ENCODE measurements around the gene NKD2. TPM values are rescaled to one million over a fixed set of nuclear protein-coding genes. Genes with fewer than 3 reads are reported as not detected.

Gene NKD2
- polyA plus RNA-seq, 1 experiment, result not detected

GRCh38 chr5:1036504-1037122, 28.0 kb downstream of the NKD2 start:
- no peak for DNase-seq (ENCODE audit: low read depth, low spot score)
- TF ChIP-seq CTCF (IDR thresholded peaks at IDR 0.05; ENCODE audit: low read depth, low read length), result no peak
- no peak overlapping the region for H3K4me3 ChIP-seq (ENCODE audit: low read depth, low read length)
- CTCF ChIA-PET, result no interaction called here
- no peaks in the 10 kb centered on the region for H3K27me3 ChIP-seq (ENCODE audit: control insufficient read depth, insufficient read depth, low read length)
- peaks cover 87% of the 10 kb centered on the region for H3K9me3 ChIP-seq (ENCODE audit: control insufficient read depth, insufficient read depth, low read length)
- POLR2A ChIA-PET, result no interaction called here
- H3K27ac ChIP-seq (ENCODE audit: low read depth, low read length), result no peak overlapping the region

- ChIA-PET CTCF (no interaction called here), POLR2A (no interaction called here)
- Histone ChIP-seq H3K27me3 (ENCODE audit: control insufficient read depth, insufficient read depth, low read length) (no peaks in the 10 kb centered on the region), H3K4me3 (ENCODE audit: low read depth, low read length) (no peak overlapping the region), H3K27ac (ENCODE audit: low read depth, low read length) (no peak overlapping the region), H3K9me3 (ENCODE audit: control insufficient read depth, insufficient read depth, low read length) (peaks cover 93% of the 10 kb centered on the region)
- no peak for DNase-seq (ENCODE audit: low read depth, low spot score)
- TF ChIP-seq CTCF (IDR thresholded peaks at IDR 0.05; ENCODE audit: low read depth, low read length), result no peak
Observed at GRCh38 chr5:1037123-1037670, 28.6 kb downstream of the NKD2 start.

GRCh38 chr5:1037671-1038416, 29.2 kb downstream of the NKD2 start:
- CTCF ChIA-PET, result no interaction called here
- Histone ChIP-seq H3K4me3 (ENCODE audit: low read depth, low read length) (no peak overlapping the region), H3K9me3 (ENCODE audit: control insufficient read depth, insufficient read depth, low read length) (peaks cover 92% of the 10 kb centered on the region), H3K27me3 (ENCODE audit: control insufficient read depth, insufficient read depth, low read length) (no peaks in the 10 kb centered on the region), H3K27ac (ENCODE audit: low read depth, low read length) (no peak overlapping the region)
- POLR2A ChIA-PET, result no interaction called here
- DNase-seq (ENCODE audit: low read depth, low spot score), result no peak
- no peak for TF ChIP-seq CTCF (IDR thresholded peaks at IDR 0.05; ENCODE audit: low read depth, low read length)

GRCh38 chr5:1038417-1039209, 30.0 kb downstream of the NKD2 start:
- Histone ChIP-seq H3K27me3 (ENCODE audit: control insufficient read depth, insufficient read depth, low read length) (no peaks in the 10 kb centered on the region), H3K9me3 (ENCODE audit: control insufficient read depth, insufficient read depth, low read length) (peaks cover 91% of the 10 kb centered on the region), H3K4me3 (ENCODE audit: low read depth, low read length) (no peak overlapping the region), H3K27ac (ENCODE audit: low read depth, low read length) (no peak overlapping the region)
- POLR2A ChIA-PET, result no interaction called here
- CTCF ChIA-PET, result no interaction called here
- no peak for DNase-seq (ENCODE audit: low read depth, low spot score)
- no peak for TF ChIP-seq CTCF (IDR thresholded peaks at IDR 0.05; ENCODE audit: low read depth, low read length)

- Histone ChIP-seq H3K27me3 (ENCODE audit: control insufficient read depth, insufficient read depth, low read length) (no peaks in the 10 kb centered on the region), H3K9me3 (ENCODE audit: control insufficient read depth, insufficient read depth, low read length) (peaks cover 86% of the 10 kb centered on the region), H3K27ac (ENCODE audit: low read depth, low read length) (no peak overlapping the region), H3K4me3 (ENCODE audit: low read depth, low read length) (no peak overlapping the region)
- ChIA-PET CTCF (no interaction called here), POLR2A (no interaction called here)
- no peak for DNase-seq (ENCODE audit: low read depth, low spot score)
- no peak for TF ChIP-seq CTCF (IDR thresholded peaks at IDR 0.05; ENCODE audit: low read depth, low read length)
Observed at GRCh38 chr5:1039210-1039548, 30.6 kb downstream of the NKD2 start.

Measured in AG04450 (cell line).